ENCODE results near the gene CDH16. TPM values are rescaled to one million over a fixed set of nuclear protein-coding genes. Genes with fewer than 3 reads are reported as not detected.
A peak's percentile ranks its signal among the peaks of the same experiment; 100 is the strongest.

CDH16 gene
- total and polyA plus RNA-seq, 2 of the 13 experiments (the other 11 are each of a cell fraction or from before 2014, with no cell fraction given), result 2.7 to 3.9 TPM

- TF ChIP-seq FOXP1 (IDR thresholded peaks at IDR 0.05), result no peak
- peak; percentile 70 for TF ChIP-seq FOXP1 (CRISPR knock-in tag; IDR thresholded peaks at IDR 0.05)
- no peak; the same call in 1 of the 2 replicates for TF ChIP-seq MAX (IDR thresholded peaks at IDR 0.05)
- peak; percentile 63 for TF ChIP-seq ZNF768 (CRISPR knock-in tag; IDR thresholded peaks at IDR 0.05)
- TF ChIP-seq ZBTB14 (CRISPR knock-in tag; IDR thresholded peaks at IDR 0.05), result peak; percentile 37; the same call in 1 of the 2 replicates
- peak; percentile 98 for TF ChIP-seq RARA (CRISPR knock-in tag; IDR thresholded peaks at IDR 0.05)
- TF ChIP-seq, protein P1, sequence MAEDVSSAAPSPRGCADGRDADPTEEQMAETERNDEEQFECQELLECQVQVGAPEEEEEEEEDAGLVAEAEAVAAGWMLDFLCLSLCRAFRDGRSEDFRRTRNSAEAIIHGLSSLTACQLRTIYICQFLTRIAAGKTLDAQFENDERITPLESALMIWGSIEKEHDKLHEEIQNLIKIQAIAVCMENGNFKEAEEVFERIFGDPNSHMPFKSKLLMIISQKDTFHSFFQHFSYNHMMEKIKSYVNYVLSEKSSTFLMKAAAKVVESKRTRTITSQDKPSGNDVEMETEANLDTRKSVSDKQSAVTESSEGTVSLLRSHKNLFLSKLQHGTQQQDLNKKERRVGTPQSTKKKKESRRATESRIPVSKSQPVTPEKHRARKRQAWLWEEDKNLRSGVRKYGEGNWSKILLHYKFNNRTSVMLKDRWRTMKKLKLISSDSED (CRISPR knock-in tag; IDR thresholded peaks at IDR 0.05), result 0 out of 2 replicates have a peak, but pooled peaks have one; percentile 62
- TF ChIP-seq PAF1 (CRISPR knock-in tag; IDR thresholded peaks at IDR 0.05), result no peak
- TF ChIP-seq, protein P2, sequence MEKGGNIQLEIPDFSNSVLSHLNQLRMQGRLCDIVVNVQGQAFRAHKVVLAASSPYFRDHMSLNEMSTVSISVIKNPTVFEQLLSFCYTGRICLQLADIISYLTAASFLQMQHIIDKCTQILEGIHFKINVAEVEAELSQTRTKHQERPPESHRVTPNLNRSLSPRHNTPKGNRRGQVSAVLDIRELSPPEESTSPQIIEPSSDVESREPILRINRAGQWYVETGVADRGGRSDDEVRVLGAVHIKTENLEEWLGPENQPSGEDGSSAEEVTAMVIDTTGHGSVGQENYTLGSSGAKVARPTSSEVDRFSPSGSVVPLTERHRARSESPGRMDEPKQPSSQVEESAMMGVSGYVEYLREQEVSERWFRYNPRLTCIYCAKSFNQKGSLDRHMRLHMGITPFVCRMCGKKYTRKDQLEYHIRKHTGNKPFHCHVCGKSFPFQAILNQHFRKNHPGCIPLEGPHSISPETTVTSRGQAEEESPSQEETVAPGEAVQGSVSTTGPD (CRISPR knock-in tag; IDR thresholded peaks at IDR 0.05), result no peak
- TF ChIP-seq ZBTB38 (CRISPR knock-in tag; IDR thresholded peaks at IDR 0.05), result no peak; the same call in none of the 2 replicates
- TF ChIP-seq, protein P3, sequence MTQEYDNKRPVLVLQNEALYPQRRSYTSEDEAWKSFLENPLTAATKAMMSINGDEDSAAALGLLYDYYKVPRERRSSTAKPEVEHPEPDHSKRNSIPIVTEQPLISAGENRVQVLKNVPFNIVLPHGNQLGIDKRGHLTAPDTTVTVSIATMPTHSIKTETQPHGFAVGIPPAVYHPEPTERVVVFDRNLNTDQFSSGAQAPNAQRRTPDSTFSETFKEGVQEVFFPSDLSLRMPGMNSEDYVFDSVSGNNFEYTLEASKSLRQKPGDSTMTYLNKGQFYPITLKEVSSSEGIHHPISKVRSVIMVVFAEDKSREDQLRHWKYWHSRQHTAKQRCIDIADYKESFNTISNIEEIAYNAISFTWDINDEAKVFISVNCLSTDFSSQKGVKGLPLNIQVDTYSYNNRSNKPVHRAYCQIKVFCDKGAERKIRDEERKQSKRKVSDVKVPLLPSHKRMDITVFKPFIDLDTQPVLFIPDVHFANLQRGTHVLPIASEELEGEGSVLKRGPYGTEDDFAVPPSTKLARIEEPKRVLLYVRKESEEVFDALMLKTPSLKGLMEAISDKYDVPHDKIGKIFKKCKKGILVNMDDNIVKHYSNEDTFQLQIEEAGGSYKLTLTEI (CRISPR knock-in tag; conservative IDR thresholded peaks at IDR 0.05), result no peak
- peak; percentile 96 for TF ChIP-seq PHF21A (CRISPR knock-in tag; IDR thresholded peaks at IDR 0.05)
- TF ChIP-seq ZNF17 (CRISPR knock-in tag; IDR thresholded peaks at IDR 0.05), result no peak
- no peak for TF ChIP-seq ZBTB1 (CRISPR knock-in tag; IDR thresholded peaks at IDR 0.05; ENCODE audit: borderline replicate concordance)
- no peak for TF ChIP-seq CCAR2 (optimal IDR thresholded peaks at IDR 0.05; ENCODE audit: low read depth, low read length)
- no peak for TF ChIP-seq ATRX (CRISPR knock-in tag; IDR thresholded peaks at IDR 0.05; ENCODE audit: borderline replicate concordance)
- TF ChIP-seq SOX5 (CRISPR knock-in tag; IDR thresholded peaks at IDR 0.05; ENCODE audit: borderline replicate concordance), result peak; percentile 72; the same call in 1 of the 2 replicates
- TF ChIP-seq, protein P4, sequence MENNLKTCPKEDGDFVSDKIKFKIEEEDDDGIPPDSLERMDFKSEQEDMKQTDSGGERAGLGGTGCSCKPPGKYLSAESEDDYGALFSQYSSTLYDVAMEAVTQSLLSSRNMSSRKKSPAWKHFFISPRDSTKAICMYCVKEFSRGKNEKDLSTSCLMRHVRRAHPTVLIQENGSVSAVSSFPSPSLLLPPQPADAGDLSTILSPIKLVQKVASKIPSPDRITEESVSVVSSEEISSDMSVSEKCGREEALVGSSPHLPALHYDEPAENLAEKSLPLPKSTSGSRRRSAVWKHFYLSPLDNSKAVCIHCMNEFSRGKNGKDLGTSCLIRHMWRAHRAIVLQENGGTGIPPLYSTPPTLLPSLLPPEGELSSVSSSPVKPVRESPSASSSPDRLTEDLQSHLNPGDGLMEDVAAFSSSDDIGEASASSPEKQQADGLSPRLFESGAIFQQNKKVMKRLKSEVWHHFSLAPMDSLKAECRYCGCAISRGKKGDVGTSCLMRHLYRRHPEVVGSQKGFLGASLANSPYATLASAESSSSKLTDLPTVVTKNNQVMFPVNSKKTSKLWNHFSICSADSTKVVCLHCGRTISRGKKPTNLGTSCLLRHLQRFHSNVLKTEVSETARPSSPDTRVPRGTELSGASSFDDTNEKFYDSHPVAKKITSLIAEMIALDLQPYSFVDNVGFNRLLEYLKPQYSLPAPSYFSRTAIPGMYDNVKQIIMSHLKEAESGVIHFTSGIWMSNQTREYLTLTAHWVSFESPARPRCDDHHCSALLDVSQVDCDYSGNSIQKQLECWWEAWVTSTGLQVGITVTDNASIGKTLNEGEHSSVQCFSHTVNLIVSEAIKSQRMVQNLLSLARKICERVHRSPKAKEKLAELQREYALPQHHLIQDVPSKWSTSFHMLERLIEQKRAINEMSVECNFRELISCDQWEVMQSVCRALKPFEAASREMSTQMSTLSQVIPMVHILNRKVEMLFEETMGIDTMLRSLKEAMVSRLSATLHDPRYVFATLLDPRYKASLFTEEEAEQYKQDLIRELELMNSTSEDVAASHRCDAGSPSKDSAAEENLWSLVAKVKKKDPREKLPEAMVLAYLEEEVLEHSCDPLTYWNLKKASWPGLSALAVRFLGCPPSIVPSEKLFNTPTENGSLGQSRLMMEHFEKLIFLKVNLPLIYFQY (CRISPR knock-in tag; IDR thresholded peaks at IDR 0.05; ENCODE audit: borderline replicate concordance), result no peak; the same call in 1 of the 2 replicates
- no peak for TF ChIP-seq ZNF782 (CRISPR knock-in tag; IDR thresholded peaks at IDR 0.05; ENCODE audit: borderline replicate concordance)
These were observed 12.8 kb downstream of the CDH16 start (continued) for GRCh38 chr16:66905633-66906539.

All from HepG2 (cell line).